H1 (cell line): ENCODE data around the gene SOBP. TPM values are rescaled to one million over a fixed set of nuclear protein-coding genes. Genes with fewer than 3 reads are reported as not detected.
A peak's percentile ranks its signal among the peaks of the same experiment; 100 is the strongest.

Source experiments
- CTCF ChIA-PET: fragments of 300-600 bp; sonication (Branson Sonifier 250); formaldehyde crosslinking; loops from one replicate; lab custom pipeline; 2021; ENCODE audit not compliant: partially characterized antibody; lab: Charles Lee
- POLR2A ChIA-PET: fragments of 300-600 bp; sonication (Branson Sonifier 250); formaldehyde crosslinking; loops from one replicate; lab custom pipeline; 2021; ENCODE audit warnings: inconsistent platforms; ENCODE audit not compliant: partially characterized antibody; lab: Charles Lee
- DNase-seq, 2 experiments: peaks; one replicate each; pipeline versions ENCODE4 v3.0.0 to v3.0.0-alpha.2; 2010 to 2022; ENCODE audit warnings: low spot score in 2 of 2, low read depth in 1 of 2, mixed read lengths in 1 of 2
- FAIRE-seq: peaks from 2 replicates; lab custom pipeline; 2011; peaks lifted over from hg19 to GRCh38; lab: Jason Lieb, UNC
- H2AFZ ChIP-seq: 2 replicates; pipeline ENCODE4 v1.8.1; 2012; ENCODE audit warnings: low read length, inconsistent platforms
- H2AK5ac ChIP-seq: 2 replicates; pipeline ENCODE4 v1.6.1; 2013; ENCODE audit warnings: low read depth, low read length
- H2BK120ac ChIP-seq: replicated peaks from 2 replicates; pipeline ENCODE3; 2013; ENCODE audit warnings: low read depth, low read length, inconsistent platforms
- H2BK12ac ChIP-seq: 2 replicates; pipeline ENCODE4 v1.6.1; 2013; ENCODE audit warnings: low read depth, low read length
- H2BK15ac ChIP-seq: 2 replicates; pipeline ENCODE4 v1.6.1; 2013; ENCODE audit warnings: low read length
- H2BK20ac ChIP-seq: 2 replicates; pipeline ENCODE4 v1.6.1; 2013; ENCODE audit warnings: low read length
- H2BK5ac ChIP-seq: 2 replicates; pipeline ENCODE4 v1.6.1; 2013; ENCODE audit warnings: low read depth, low read length
- H3K14ac ChIP-seq: 2 replicates; pipeline ENCODE4 v1.6.1; 2013; ENCODE audit warnings: inconsistent platforms; ENCODE audit not compliant: insufficient read length
- H3K18ac ChIP-seq: 2 replicates; pipeline ENCODE4 v1.6.1; 2013; ENCODE audit warnings: low read length; ENCODE audit errors: extremely low read depth
- H3K23ac ChIP-seq: 2 replicates; pipeline ENCODE4 v1.6.1; 2013; ENCODE audit warnings: inconsistent platforms; ENCODE audit not compliant: insufficient read length
- H3K23me2 ChIP-seq: 2 replicates; pipeline ENCODE4 v1.6.1; 2013; ENCODE audit warnings: low read depth, low read length
- H3K27ac ChIP-seq: 2 replicates; pipeline ENCODE4 v1.6.1; 2011; ENCODE audit warnings: low read depth, low read length, inconsistent platforms
- H3K27me3 ChIP-seq, 4 experiments: replicated peaks in 1 of 4; 1 replicate in 1 of 4; 2 replicates in 3 of 4; pipeline versions ENCODE4 v1.6.1 to v1.8.1; 2011 to 2013; ENCODE audit warnings: low read length in 3 of 4, mild to moderate bottlenecking in 3 of 4, inconsistent platforms in 2 of 4, mixed read lengths in 2 of 4, moderate library complexity in 1 of 4; ENCODE audit not compliant: control insufficient read depth in 3 of 4, insufficient read depth in 3 of 4; ENCODE audit errors: extremely low read depth in 1 of 4
- H3K36me3 ChIP-seq, 4 experiments: 2 replicates each; pipeline versions ENCODE4 v1.6.1 to v1.8.1; 2011 to 2013; ENCODE audit warnings: mild to moderate bottlenecking in 4 of 4, low read length in 3 of 4, moderate library complexity in 2 of 4, control low read depth in 1 of 4, inconsistent platforms in 1 of 4; ENCODE audit not compliant: insufficient read depth in 4 of 4, control insufficient read depth in 2 of 4
- H3K4ac ChIP-seq: replicated peaks from 2 replicates; pipeline ENCODE3; 2013; ENCODE audit warnings: low read length, low read depth, mixed read lengths, inconsistent platforms; ENCODE audit not compliant: insufficient read length
- H3K4me1 ChIP-seq, 4 experiments: replicated peaks in 1 of 4; 1 replicate in 1 of 4; 2 replicates in 3 of 4; pipeline versions ENCODE4 v1.6.1 to v1.8.1; 2011 to 2013; ENCODE audit warnings: low read length in 3 of 4, inconsistent platforms in 2 of 4, mixed read lengths in 1 of 4; ENCODE audit not compliant: insufficient read depth in 4 of 4, control insufficient read depth in 3 of 4
- H3K4me2 ChIP-seq, 2 experiments: 2 replicates each; pipeline versions ENCODE4 v1.6.1 to v1.8.1; 2011 to 2013; ENCODE audit warnings: low read depth in 2 of 2, low read length in 2 of 2, control low read depth in 1 of 2, inconsistent platforms in 1 of 2, mild to moderate bottlenecking in 1 of 2; ENCODE audit not compliant: insufficient read depth in 1 of 2
- H3K4me3 ChIP-seq, 4 experiments: fragments of 200-600, 300-600 bp in 1 of 4; sonication (generic), shearing (Covaris generic), sonication (Bioruptor Twin) in 1 of 4; 2 replicates each; pipeline versions ENCODE4 v1.5.1 to v1.8.1; 2011 to 2016; ENCODE audit warnings: low read length in 4 of 4, low read depth in 3 of 4, control low read depth in 2 of 4, inconsistent platforms in 2 of 4, mild to moderate bottlenecking in 2 of 4, mixed read lengths in 1 of 4, moderate library complexity in 1 of 4; ENCODE audit not compliant: insufficient read depth in 2 of 4; ENCODE audit errors: extremely low read depth in 1 of 4
- H3K56ac ChIP-seq: replicated peaks from 2 replicates; pipeline ENCODE3; 2013; ENCODE audit warnings: low read depth, mild to moderate bottlenecking, mixed read lengths, low read length, inconsistent platforms; ENCODE audit not compliant: insufficient read length
- H3K79me1 ChIP-seq: 2 replicates; pipeline ENCODE4 v1.6.1; 2013; ENCODE audit warnings: low read depth, low read length, control low read depth
- H3K79me2 ChIP-seq, 2 experiments: 2 replicates each; pipeline versions ENCODE4 v1.6.1 to v1.8.1; 2012 to 2013; ENCODE audit warnings: low read length in 2 of 2, mild to moderate bottlenecking in 2 of 2, inconsistent platforms in 1 of 2; ENCODE audit not compliant: insufficient read depth in 2 of 2, control insufficient read depth in 1 of 2
- H3K9ac ChIP-seq, 4 experiments: replicated peaks in 1 of 4; 1 replicate in 1 of 4; 2 replicates in 3 of 4; pipeline versions ENCODE4 v1.6.1 to v1.8.1; 2011 to 2013; ENCODE audit warnings: low read depth in 3 of 4, low read length in 3 of 4, control low read depth in 2 of 4, mild to moderate bottlenecking in 2 of 4, moderate library complexity in 2 of 4, inconsistent platforms in 1 of 4; ENCODE audit errors: extremely low read depth in 1 of 4
- H3K9me3 ChIP-seq, 2 experiments: 2 replicates each; pipeline versions ENCODE4 v1.6.1 to v1.8.1; 2012 to 2013; ENCODE audit warnings: mild to moderate bottlenecking in 2 of 2, moderate library complexity in 2 of 2, control low read depth in 1 of 2, inconsistent platforms in 1 of 2, low read depth in 1 of 2, low read length in 1 of 2, mixed read lengths in 1 of 2; ENCODE audit not compliant: insufficient read depth in 2 of 2
- H4K20me1 ChIP-seq, 2 experiments: replicated peaks in 1 of 2; 2 replicates each; pipeline versions ENCODE3 to v1.8.1; 2011 to 2013; ENCODE audit warnings: inconsistent platforms in 2 of 2, low read length in 2 of 2, mild to moderate bottlenecking in 1 of 2; ENCODE audit not compliant: insufficient read depth in 2 of 2, control insufficient read depth in 1 of 2
- H4K5ac ChIP-seq: 2 replicates; pipeline ENCODE4 v1.6.1; 2013; ENCODE audit warnings: low read length, low read depth, mixed read lengths, inconsistent platforms; ENCODE audit not compliant: insufficient read length
- H4K8ac ChIP-seq: 2 replicates; pipeline ENCODE4 v1.8.0; 2013; ENCODE audit warnings: mild to moderate bottlenecking, moderate library complexity, low read length, inconsistent platforms; ENCODE audit not compliant: insufficient read depth; ENCODE audit errors: extremely low read depth
- H4K91ac ChIP-seq: replicated peaks from 2 replicates; pipeline ENCODE3; 2013; ENCODE audit warnings: low read length, mixed read lengths, inconsistent platforms; ENCODE audit not compliant: insufficient read length
- ASH2L ChIP-seq: fragments of 200-600, 300-600 bp; sonication (generic); IDR thresholded peaks from one replicate; pipeline ENCODE4 v1.7.1; 2017; ENCODE audit warnings: low read length
- CEBPB ChIP-seq: IDR thresholded peaks from 2 replicates; pipeline ENCODE4 v1.6.1; 2012; ENCODE audit warnings: low read depth, low read length
- CREB1 ChIP-seq: IDR thresholded peaks from 2 replicates; pipeline ENCODE4 v1.6.1; 2012; ENCODE audit warnings: inconsistent platforms
- CTBP2 ChIP-seq: IDR thresholded peaks from 2 replicates; pipeline ENCODE4 v1.7.0; 2011; ENCODE audit warnings: borderline replicate concordance, mild to moderate bottlenecking, moderate library complexity, mixed read lengths, low read length; ENCODE audit not compliant: insufficient read depth, insufficient read length
- KDM1A ChIP-seq: fragments of 200-600, 300-600 bp; sonication (generic); IDR thresholded peaks from 2 replicates; pipeline ENCODE4 v1.7.1; 2016; ENCODE audit warnings: mild to moderate bottlenecking, low read length, borderline replicate concordance
- MAX ChIP-seq: IDR thresholded peaks from 2 replicates; pipeline ENCODE4 v1.6.1; 2012; ENCODE audit warnings: inconsistent platforms
- NRF1 ChIP-seq: IDR thresholded peaks from 2 replicates; pipeline ENCODE4 v1.6.1; 2011; ENCODE audit warnings: mild to moderate bottlenecking, low read depth, low read length, improper control_type of control experiment
- PHF8 ChIP-seq: fragments of 200-600 bp; sonication (generic); conservative IDR thresholded peaks from 2 replicates; pipeline ENCODE4 v1.7.1; 2012; ENCODE audit warnings: low read depth, mild to moderate bottlenecking, inconsistent platforms, low read length, moderate library complexity
- POLR2A ChIP-seq, 2 experiments: IDR thresholded peaks; 1 replicate in 1 of 2; 2 replicates in 1 of 2; pipeline ENCODE4 v1.6.1; 2011; ENCODE audit warnings: low read depth in 2 of 2, low read length in 2 of 2, mild to moderate bottlenecking in 2 of 2; ENCODE audit errors: control extremely low read depth in 1 of 2
- POLR2AphosphoS5 ChIP-seq: IDR thresholded peaks from 2 replicates; pipeline ENCODE4 v1.6.1; 2011; ENCODE audit warnings: low read depth, low read length
- POU5F1 ChIP-seq: IDR thresholded peaks from 2 replicates; pipeline ENCODE4 v1.6.1; 2011; ENCODE audit warnings: low read depth, mild to moderate bottlenecking, low read length, moderate library complexity
- RXRA ChIP-seq: IDR thresholded peaks from 2 replicates; pipeline ENCODE4 v1.6.1; 2011; ENCODE audit warnings: low read depth, mild to moderate bottlenecking, low read length, moderate library complexity; ENCODE audit not compliant: insufficient read depth
- SP1 ChIP-seq: IDR thresholded peaks from 2 replicates; pipeline ENCODE4 v1.6.1; 2011; ENCODE audit warnings: low read depth, low read length
- USF2 ChIP-seq: IDR thresholded peaks from 2 replicates; pipeline ENCODE4 v1.6.1; 2011; ENCODE audit warnings: low read length, improper control_type of control experiment
- WGBS, 2 experiments: shearing (Covaris generic) in 1 of 2; methylation state at CpG; one replicate each; pipeline versions ENCODE4 v1.1.6 to v1.1.7; 2013 to 2015; ENCODE audit warnings: low lambda C conversion rate in 2 of 2, mixed read lengths in 2 of 2, inconsistent platforms in 1 of 2, low coverage in 1 of 2, missing lambda C conversion rate in 1 of 2; ENCODE audit not compliant: insufficient replicate concordance in 2 of 2, insufficient coverage in 1 of 2, insufficient read length in 1 of 2; ENCODE audit errors: extremely low coverage in 1 of 2, missing lambda C conversion rate in 1 of 2; 5-methylcytosine and 5-hydroxymethylcytosine counted together
- polyA plus RNA-seq, 7 experiments: library from polyadenylated mRNA; depleted of rRNA in 3 of 7; stranded (reverse) in 5 of 7; unstranded in 2 of 7; fragments of >200 nt in 5 of 7; fragments of 200-250 nt in 2 of 7; gene quantifications; 1 replicate in 5 of 7; 2 replicates in 1 of 7; 4 replicates in 1 of 7; pipeline versions ENCODE4 v1.2.1 to v1.2.3, GENCODE V29; 2011 to 2013; ENCODE audit warnings: missing spikeins in 2 of 7, mixed read lengths in 2 of 7
- total RNA-seq: library from RNA; stranded (reverse); fragmentation: NEBNext Ultra II Directional; extraction: Animal tissue kit (Norgen Biotek cat#: 25700); gene quantifications from 2 replicates; pipeline ENCODE4 v1.2.1, GENCODE V29; 2021

SOBP gene
- total and polyA plus RNA-seq, 2 of the 8 experiments (the other 6 are each of a cell fraction or from before 2014, with no cell fraction given), result 0.45 to 6.2 TPM

GRCh38 chr6:107646176-107646575 lies 156.3 kb downstream of the SOBP start:
- H4K20me1 ChIP-seq, result no peaks in the 10 kb centered on the region
- H3K79me1 ChIP-seq, result no peaks in the 10 kb centered on the region
- no peaks in the 10 kb centered on the region for H3K4me1 ChIP-seq
- no peaks in the 10 kb centered on the region for H3K79me2 ChIP-seq
- H4K8ac ChIP-seq, result peak overlapping the region; percentile 17; the same call in 1 of the 2 replicates
- H4K5ac ChIP-seq, result no peak overlapping the region
- DNase-seq (no peak), FAIRE-seq (no peak)
- no peak overlapping the region for H3K14ac ChIP-seq
- no peak overlapping the region for H3K23ac ChIP-seq
- no peaks in the 10 kb centered on the region for H3K36me3 ChIP-seq
- no peaks in the 10 kb centered on the region for H3K9me3 ChIP-seq
- H3K9ac ChIP-seq, result no peak overlapping the region
- H3K18ac ChIP-seq, result no peak overlapping the region
- 0 out of 2 replicates have a peak overlapping the region, but pooled peaks have one; percentile 9 for H2BK20ac ChIP-seq
- ChIA-PET POLR2A (no interaction called here), CTCF (interaction anchor here (0.6 to 1.6 kb wide), 9 partner anchors 9 to 532 kb away, joined by 3 to 6 read pairs (median 4); no protein-coding TSS in a partner anchor)
- H3K56ac ChIP-seq, result no peak overlapping the region
- no peak overlapping the region for H3K4me3 ChIP-seq
- no peak overlapping the region for H3K27ac ChIP-seq
- H3K4ac ChIP-seq, result no peak overlapping the region
- no peaks in the 10 kb centered on the region for H3K27me3 ChIP-seq
- H4K91ac ChIP-seq, result no peak overlapping the region
- H2BK12ac ChIP-seq, result no peak overlapping the region
- no peak overlapping the region for H2AFZ ChIP-seq
- no peak overlapping the region for H3K4me2 ChIP-seq
- H2BK120ac ChIP-seq, result no peak overlapping the region
- no peak overlapping the region for H2BK5ac ChIP-seq
- no peak overlapping the region for H2AK5ac ChIP-seq
- no peaks in the 10 kb centered on the region for H3K23me2 ChIP-seq
- H2BK15ac ChIP-seq, result 0 out of 2 replicates have a peak overlapping the region, but pooled peaks have one; percentile 14
- 86% methylated on average over 9 of the region's 9 CpGs; no CpG with 5 or more reads in 1 of the 2 experiments for WGBS, 2 experiments
- TF ChIP-seq CTBP2 (no peak), KDM1A (no peak), MAX (no peak), SP1 (no peak), POLR2AphosphoS5 (no peak), NRF1 (no peak), CEBPB (no peak), POLR2A (IDR thresholded peaks at IDR 0.05; ENCODE audit: control extremely low read depth in 1 of 2, low read depth in 2 of 2, low read length in 2 of 2) (no peak), RXRA (no peak), CREB1 (no peak), PHF8 (no peak), USF2 (no peak), ASH2L (no peak), POU5F1 (no peak)
